Loucy (cell line): ENCODE measurements around the gene MNS1.

Experiments used
- H2AFZ ChIP-seq: fragments of 200-600 bp; sonication (generic); 2 replicates; pipeline ENCODE4 v1.6.0; 2016; ENCODE audit warnings: antibody characterized with exemption, mild to moderate bottlenecking, low read length, moderate library complexity
- H3F3A ChIP-seq: fragments of 200-600 bp; 2 replicates; pipeline ENCODE4 v1.6.0; 2016; ENCODE audit warnings: antibody characterized with exemption, low read depth, mild to moderate bottlenecking
- H3K27me3 ChIP-seq: fragments of 200-600 bp; sonication (generic); 2 replicates; pipeline ENCODE4 v1.6.1; 2014; ENCODE audit warnings: low read length, mild to moderate bottlenecking; ENCODE audit not compliant: insufficient read depth, poor library complexity, severe bottlenecking
- H3K36me3 ChIP-seq: fragments of 200-600 bp; sonication (generic); 2 replicates; pipeline ENCODE4 v1.6.1; 2016; ENCODE audit warnings: low read length; ENCODE audit not compliant: insufficient read depth
- H3K4me1 ChIP-seq: fragments of 200-600 bp; sonication (generic); 2 replicates; pipeline ENCODE4 v1.5.1; 2014; ENCODE audit warnings: low read length, mild to moderate bottlenecking; ENCODE audit not compliant: insufficient read depth, poor library complexity, severe bottlenecking
- H3K4me2 ChIP-seq: fragments of 200-600 bp; sonication (generic); 2 replicates; pipeline ENCODE4 v1.6.0; 2014; ENCODE audit warnings: antibody characterized with exemption, low read length, low read depth, mild to moderate bottlenecking; ENCODE audit not compliant: poor library complexity, severe bottlenecking
- H3K4me3 ChIP-seq: fragments of 200-600 bp; sonication (generic); 2 replicates; pipeline ENCODE4 v1.5.1; 2014; ENCODE audit warnings: low read length, mild to moderate bottlenecking, mixed read lengths; ENCODE audit not compliant: poor library complexity, severe bottlenecking
- H3K79me2 ChIP-seq: fragments of 200-600 bp; sonication (generic); 2 replicates; pipeline ENCODE4 v1.6.1; 2014; ENCODE audit warnings: low read length; ENCODE audit not compliant: insufficient read depth
- H3K9ac ChIP-seq: fragments of 200-600 bp; sonication (generic); 2 replicates; pipeline ENCODE4 v1.6.0; 2014; ENCODE audit warnings: mild to moderate bottlenecking, low read depth, low read length, moderate library complexity; ENCODE audit not compliant: poor library complexity, severe bottlenecking
- H3K9me2 ChIP-seq: fragments of 200-600 bp; sonication (generic); replicated peaks from 2 replicates; pipeline ENCODE4 v1.6.1; 2016; ENCODE audit warnings: low read depth, low read length, mixed read lengths
- H3K9me3 ChIP-seq: fragments of 200-600 bp; sonication (generic); 2 replicates; pipeline ENCODE4 v1.6.1; 2014; ENCODE audit warnings: mild to moderate bottlenecking, antibody characterized with exemption, low read length, low read depth; ENCODE audit not compliant: insufficient read depth
- H4K20me1 ChIP-seq: fragments of 200-600 bp; sonication (generic); 2 replicates; pipeline ENCODE4 v1.6.0; 2014; ENCODE audit warnings: antibody characterized with exemption, low read length, mild to moderate bottlenecking; ENCODE audit not compliant: insufficient read depth, poor library complexity, severe bottlenecking
- EZH2phosphoT487 ChIP-seq: fragments of 200-600 bp; IDR thresholded peaks from 2 replicates; pipeline ENCODE4 v1.6.1; 2018; ENCODE audit warnings: antibody characterized with exemption, mild to moderate bottlenecking, moderate library complexity, borderline replicate concordance
- TF ChIP-seq, protein P1 (sequence below): fragments of 200-600 bp; sonication (generic); conservative IDR thresholded peaks from 2 replicates; pipeline ENCODE4 v1.5.1; 2014; ENCODE audit warnings: mild to moderate bottlenecking, antibody characterized with exemption, low read length

Gene MNS1

GRCh38 chr15:56468401-56468800, 3.5 kb upstream of the MNS1 start:
- Histone ChIP-seq H3K9ac (peak overlapping the region; percentile 69), H2AFZ (peak overlapping the region; percentile 98), H3K9me2 (no peaks in the 10 kb centered on the region), H3K36me3 (no peaks in the 10 kb centered on the region), H3K4me2 (peak overlapping the region; percentile 77), H3K4me1 (peaks cover 26% of the 10 kb centered on the region), H3K4me3 (peak overlapping the region; percentile 73), H4K20me1 (no peaks in the 10 kb centered on the region), H3K27me3 (no peaks in the 10 kb centered on the region), H3F3A (no peaks in the 10 kb centered on the region), H3K79me2 (no peaks in the 10 kb centered on the region), H3K9me3 (no peaks in the 10 kb centered on the region)
- TF ChIP-seq, protein P1, sequence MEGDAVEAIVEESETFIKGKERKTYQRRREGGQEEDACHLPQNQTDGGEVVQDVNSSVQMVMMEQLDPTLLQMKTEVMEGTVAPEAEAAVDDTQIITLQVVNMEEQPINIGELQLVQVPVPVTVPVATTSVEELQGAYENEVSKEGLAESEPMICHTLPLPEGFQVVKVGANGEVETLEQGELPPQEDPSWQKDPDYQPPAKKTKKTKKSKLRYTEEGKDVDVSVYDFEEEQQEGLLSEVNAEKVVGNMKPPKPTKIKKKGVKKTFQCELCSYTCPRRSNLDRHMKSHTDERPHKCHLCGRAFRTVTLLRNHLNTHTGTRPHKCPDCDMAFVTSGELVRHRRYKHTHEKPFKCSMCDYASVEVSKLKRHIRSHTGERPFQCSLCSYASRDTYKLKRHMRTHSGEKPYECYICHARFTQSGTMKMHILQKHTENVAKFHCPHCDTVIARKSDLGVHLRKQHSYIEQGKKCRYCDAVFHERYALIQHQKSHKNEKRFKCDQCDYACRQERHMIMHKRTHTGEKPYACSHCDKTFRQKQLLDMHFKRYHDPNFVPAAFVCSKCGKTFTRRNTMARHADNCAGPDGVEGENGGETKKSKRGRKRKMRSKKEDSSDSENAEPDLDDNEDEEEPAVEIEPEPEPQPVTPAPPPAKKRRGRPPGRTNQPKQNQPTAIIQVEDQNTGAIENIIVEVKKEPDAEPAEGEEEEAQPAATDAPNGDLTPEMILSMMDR: no peak
- TF ChIP-seq EZH2phosphoT487: no peak

GRCh38 chr15:56467616-56468015, 2.7 kb upstream of the MNS1 start:
- H3K27me3 ChIP-seq: no peaks in the 10 kb centered on the region
- TF ChIP-seq, protein P1: no peak
- TF ChIP-seq EZH2phosphoT487: no peak
- no peaks in the 10 kb centered on the region for H3F3A ChIP-seq
- H3K9ac ChIP-seq: peak overlapping the region; percentile 69
- H3K36me3 ChIP-seq: no peaks in the 10 kb centered on the region
- H3K9me3 ChIP-seq: no peaks in the 10 kb centered on the region
- H3K9me2 ChIP-seq: no peaks in the 10 kb centered on the region
- H3K4me2 ChIP-seq: peak overlapping the region; percentile 77
- H2AFZ ChIP-seq: peak overlapping the region; percentile 98
- no peaks in the 10 kb centered on the region for H4K20me1 ChIP-seq
- no peak overlapping the region for H3K4me3 ChIP-seq
- no peaks in the 10 kb centered on the region for H3K79me2 ChIP-seq
- H3K4me1 ChIP-seq: peaks cover 26% of the 10 kb centered on the region

DNA sequence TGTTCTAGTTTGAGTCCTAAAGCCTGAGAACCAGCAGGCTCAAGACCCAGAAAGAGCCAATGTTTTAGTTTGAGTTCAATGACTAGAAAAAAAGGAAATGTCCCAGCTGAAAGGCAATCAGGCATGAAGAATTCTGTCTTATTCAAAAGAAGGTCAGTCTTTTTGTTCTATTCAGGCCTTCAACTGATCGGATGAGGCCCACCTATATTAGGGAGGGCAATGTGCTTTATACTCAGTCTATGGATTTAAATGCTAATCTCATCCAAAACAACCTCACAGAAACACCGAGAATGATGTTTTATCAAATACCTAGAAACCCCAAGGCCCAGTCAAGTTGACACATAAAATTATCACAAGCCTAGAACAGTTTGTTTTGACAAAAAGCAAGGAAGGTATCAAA, 4.0 kb downstream of the MNS1 start:
- H3K9ac ChIP-seq: no peak overlapping the region
- H3K27me3 ChIP-seq: no peaks in the 10 kb centered on the region
- H3K4me3 ChIP-seq: no peak overlapping the region
- no peaks in the 10 kb centered on the region for H3K9me3 ChIP-seq
- no peaks in the 10 kb centered on the region for H3K79me2 ChIP-seq
- TF ChIP-seq EZH2phosphoT487: no peak
- TF ChIP-seq, protein P1: no peak
- H3F3A ChIP-seq: 0 out of 2 replicates have a peak, but pooled peaks cover 3% of the 10 kb centered on the region
- no peak overlapping the region for H3K4me2 ChIP-seq
- H2AFZ ChIP-seq: no peak overlapping the region
- H4K20me1 ChIP-seq: no peaks in the 10 kb centered on the region
- no peaks in the 10 kb centered on the region for H3K36me3 ChIP-seq
- no peaks in the 10 kb centered on the region for H3K9me2 ChIP-seq
- peaks cover 9% of the 10 kb centered on the region for H3K4me1 ChIP-seq
